Kidney (tissue), 14 donors: ENCODE measurements around the gene ANKLE1. TPM values are rescaled to one million over a fixed set of nuclear protein-coding genes. Genes with fewer than 3 reads are reported as not detected.

Experiments used
- DNase-seq, 5 donors: peaks; one replicate each; pipeline ENCODE4 v3.0.0-alpha.2; 2013 to 2020
- FAIRE-seq: peaks from 2 replicates; lab custom pipeline; 2012; peaks lifted over from hg19 to GRCh38; lab: Jason Lieb, UNC
- H3K27ac ChIP-seq, 2 donors: one replicate each; pipeline ENCODE4 v1.7.0; 2013; ENCODE audit warnings: low read depth in 2 of 2, low read length in 2 of 2, inconsistent platforms in 1 of 2
- H3K27me3 ChIP-seq: one replicate; pipeline ENCODE4 v1.7.1; 2013; ENCODE audit warnings: low read length, inconsistent platforms; ENCODE audit not compliant: control insufficient read depth, insufficient read depth
- H3K36me3 ChIP-seq, 3 donors: one replicate each; pipeline versions ENCODE4 v1.7.0 to v1.7.1; 2013; ENCODE audit warnings: low read length in 3 of 3, control low read depth in 1 of 3, inconsistent platforms in 1 of 3; ENCODE audit not compliant: insufficient read depth in 3 of 3, control insufficient read depth in 2 of 3
- H3K4me1 ChIP-seq, 3 donors: one replicate each; pipeline versions ENCODE4 v1.7.0 to v1.7.1; 2013; ENCODE audit warnings: low read length in 3 of 3, inconsistent platforms in 1 of 3, low read depth in 1 of 3; ENCODE audit not compliant: control insufficient read depth in 2 of 3, insufficient read depth in 2 of 3
- H3K4me3 ChIP-seq, 3 donors: one replicate each; pipeline versions ENCODE4 v1.7.0 to v1.8.1; 2013; ENCODE audit warnings: low read length in 3 of 3, control low read depth in 1 of 3, inconsistent platforms in 1 of 3
- H3K9ac ChIP-seq, 3 donors: one replicate each; pipeline versions ENCODE4 v1.7.0 to v1.7.1; 2013; ENCODE audit warnings: low read length in 3 of 3, control low read depth in 1 of 3, inconsistent platforms in 1 of 3
- H3K9me3 ChIP-seq, 3 donors: one replicate each; pipeline versions ENCODE4 v1.7.0 to v1.7.1; 2013; ENCODE audit warnings: low read length in 3 of 3, control low read depth in 1 of 3, inconsistent platforms in 1 of 3; ENCODE audit not compliant: control insufficient read depth in 2 of 3, insufficient read depth in 1 of 3
- intact Hi-C: fragments of 100-400 bp; cut with DNase I; formaldehyde crosslinking; loops from one replicate; pipeline ENCODE4 v1.11.1; 2022
- polyA plus RNA-seq: library from polyadenylated mRNA; stranded (reverse); fragments of 350-450 nt; fragmentation: Illumina TruSeq; extraction: RNeasy Lipid Tissue Mini Kit (QIAGEN cat#74804); gene quantifications from one replicate; pipeline ENCODE4 v1.2.3, GENCODE V29; 2014; ENCODE audit warnings: low read depth, low replicate concordance; ENCODE audit not compliant: insufficient read depth
- total RNA-seq: library from RNA; stranded (reverse); fragmentation: NEBNext Ultra II Directional; extraction: Animal tissue kit (Norgen Biotek cat#: 25700); gene quantifications from one replicate; pipeline ENCODE4 v1.2.1, GENCODE V29; 2021
- TF ChIP-seq, protein P1 (sequence below): IDR thresholded peaks from 3 replicates; pipeline ENCODE4 v1.5.1; 2012; ENCODE audit warnings: mild to moderate bottlenecking, moderate library complexity, borderline replicate concordance; ENCODE audit not compliant: insufficient read depth; ENCODE audit errors: extremely low read depth
- donor health status: control.
- donor health status: control.
- donor health status: control.
- donor health status: control.
- donor health status: control.
- donor health status: DM: yes; HTN: yes; CAD: no.
- donor health status: Normal renal cell carcinoma (clear cell type).

The ANKLE1 gene
- total and polyA plus RNA-seq, 2 donors from 2014 or later = 0.54 TPM; not detected in 1

DNA sequence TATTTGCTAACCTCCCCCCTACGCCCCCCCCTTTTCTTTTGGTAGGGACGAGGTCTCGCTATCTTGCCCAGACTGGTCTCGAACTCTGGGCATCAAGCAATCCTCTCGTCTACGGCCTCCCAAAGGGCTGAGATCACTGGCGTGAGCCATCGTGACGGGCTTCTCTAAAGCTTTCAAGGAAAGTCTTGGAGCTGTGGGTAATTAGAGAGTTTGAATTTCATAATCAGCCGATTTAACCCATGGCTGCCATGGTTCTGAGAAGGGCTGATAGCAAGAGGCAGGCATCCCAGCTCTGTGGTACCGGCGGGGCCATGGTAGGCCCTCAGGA, 22.2 kb downstream of the ANKLE1 start:
- H3K4me3 ChIP-seq = peak overlapping the region in 1 of 3 donors; percentile 66

DNA sequence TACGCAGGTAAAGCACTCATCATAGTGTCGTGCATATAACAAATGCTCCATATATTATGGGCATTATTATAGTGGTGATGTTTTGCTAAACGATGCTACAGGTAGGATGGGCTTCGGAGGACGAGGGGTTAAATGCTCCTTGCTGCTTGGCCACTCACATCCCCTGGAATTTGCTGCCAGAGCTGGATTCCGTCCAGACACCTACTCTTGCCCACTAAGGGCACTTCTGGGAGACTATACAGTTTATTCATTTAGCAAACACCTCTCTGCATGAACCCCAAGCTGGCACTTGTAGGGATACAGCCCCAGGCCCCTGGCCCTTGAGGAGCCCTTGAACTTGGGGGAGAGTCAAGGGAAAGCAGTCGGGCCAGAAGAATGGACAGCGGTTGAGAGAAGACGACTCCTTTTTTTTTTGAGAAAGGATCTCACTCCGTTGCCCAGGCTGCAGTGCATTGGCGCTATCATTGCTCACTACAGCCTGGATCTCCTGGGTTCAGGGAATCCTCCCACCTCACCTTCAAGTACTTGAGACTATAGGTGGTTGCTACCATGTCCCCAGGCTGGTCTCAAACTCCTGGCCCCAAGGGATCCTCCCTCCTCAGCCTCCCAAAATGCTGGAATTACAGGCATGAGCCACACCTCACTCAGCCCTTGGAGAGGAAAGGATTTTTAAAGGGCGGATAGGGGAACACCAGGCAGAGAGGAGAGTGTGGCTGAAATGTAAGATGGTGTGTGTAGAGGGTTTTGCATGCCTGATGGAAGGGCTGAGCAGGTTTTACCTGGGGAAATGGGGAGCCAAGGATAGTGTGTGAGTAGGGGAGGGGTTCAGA, 22.9 kb downstream of the ANKLE1 start:
- Histone ChIP-seq H3K27me3 (no peaks in the 10 kb centered on the region), H3K36me3 (no peaks in the 10 kb centered on the region), H3K4me1 (peaks cover 0 to 19% (median 10%) of the 10 kb centered on the region in 3 donors), H3K9ac (no peak overlapping the region), H3K4me3 (peak overlapping the region in 1 of 3 donors; percentile 93), H3K9me3 (no peaks in the 10 kb centered on the region), H3K27ac (peak overlapping the region; percentile 93 to 97)
- DNase-seq (peak in 2 of 5 donors; percentile 21 to 65), FAIRE-seq (no peak)
- intact Hi-C loops = no loop called here
- TF ChIP-seq, protein P1, sequence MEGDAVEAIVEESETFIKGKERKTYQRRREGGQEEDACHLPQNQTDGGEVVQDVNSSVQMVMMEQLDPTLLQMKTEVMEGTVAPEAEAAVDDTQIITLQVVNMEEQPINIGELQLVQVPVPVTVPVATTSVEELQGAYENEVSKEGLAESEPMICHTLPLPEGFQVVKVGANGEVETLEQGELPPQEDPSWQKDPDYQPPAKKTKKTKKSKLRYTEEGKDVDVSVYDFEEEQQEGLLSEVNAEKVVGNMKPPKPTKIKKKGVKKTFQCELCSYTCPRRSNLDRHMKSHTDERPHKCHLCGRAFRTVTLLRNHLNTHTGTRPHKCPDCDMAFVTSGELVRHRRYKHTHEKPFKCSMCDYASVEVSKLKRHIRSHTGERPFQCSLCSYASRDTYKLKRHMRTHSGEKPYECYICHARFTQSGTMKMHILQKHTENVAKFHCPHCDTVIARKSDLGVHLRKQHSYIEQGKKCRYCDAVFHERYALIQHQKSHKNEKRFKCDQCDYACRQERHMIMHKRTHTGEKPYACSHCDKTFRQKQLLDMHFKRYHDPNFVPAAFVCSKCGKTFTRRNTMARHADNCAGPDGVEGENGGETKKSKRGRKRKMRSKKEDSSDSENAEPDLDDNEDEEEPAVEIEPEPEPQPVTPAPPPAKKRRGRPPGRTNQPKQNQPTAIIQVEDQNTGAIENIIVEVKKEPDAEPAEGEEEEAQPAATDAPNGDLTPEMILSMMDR = no peak

More for the DNA sequence above, 22.2 kb downstream of the ANKLE1 start:
- peak overlapping the region in 1 of 2 donors; percentile 43 for H3K27ac ChIP-seq
- no peak for FAIRE-seq
- H3K36me3 ChIP-seq = no peaks in the 10 kb centered on the region
- H3K9me3 ChIP-seq = no peaks in the 10 kb centered on the region
- H3K9ac ChIP-seq = no peak overlapping the region
- peak in 1 of 5 donors; percentile 70 for DNase-seq
- H3K27me3 ChIP-seq = no peaks in the 10 kb centered on the region
- intact Hi-C loops = no loop called here
- peaks cover 0 to 19% (median 10%) of the 10 kb centered on the region in 3 donors for H3K4me1 ChIP-seq
- TF ChIP-seq, protein P1 = no peak

DNA sequence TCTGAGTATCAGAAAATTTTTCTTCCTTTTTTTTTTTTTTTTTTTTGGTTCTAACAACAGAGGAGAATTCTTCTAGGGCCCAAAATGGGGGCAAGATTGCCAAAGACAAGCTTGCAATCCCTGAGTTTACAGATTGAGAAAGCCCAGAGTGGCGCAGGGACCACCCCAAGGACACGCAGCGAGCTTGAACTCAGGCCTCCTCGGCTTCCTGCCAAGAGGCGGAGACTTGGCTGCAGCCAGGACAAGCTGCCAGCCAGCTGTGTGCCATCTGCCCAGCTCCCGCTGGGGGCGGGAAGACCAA, 23.5 kb downstream of the ANKLE1 start:
- Histone ChIP-seq H3K4me1 (peaks cover 0 to 22% (median 12%) of the 10 kb centered on the region in 3 donors), H3K9ac (no peak overlapping the region), H3K27ac (peak overlapping the region; percentile 93 to 97), H3K27me3 (no peaks in the 10 kb centered on the region), H3K9me3 (no peaks in the 10 kb centered on the region), H3K36me3 (no peaks in the 10 kb centered on the region), H3K4me3 (peak overlapping the region in 2 of 3 donors; percentile 82 to 93)
- TF ChIP-seq, protein P1 = no peak
- no peak for FAIRE-seq
- intact Hi-C loops = no loop called here
- no peak for DNase-seq
